Glomerular endothelial cell (primary cell): ENCODE results near the gene PARK7. TPM values are rescaled to one million over a fixed set of nuclear protein-coding genes. Genes with fewer than 3 reads are reported as not detected.

Source experiments
- total RNA-seq: library from RNA; depleted of rRNA; stranded (reverse); fragments of >200 nt; gene quantifications from 2 replicates; pipeline ENCODE4 v1.2.3, GENCODE V29; 2015

Gene PARK7
- total RNA-seq, 1 donor from 2014 or later: 197 TPM

Other genes starting within 250 kb of the PARK7 start
- 199 and 205 TPM in 2 replicates for gene VAMP3, start 190.4 kb upstream of the PARK7 start, total RNA-seq
- gene PER3, start 177.4 kb upstream of the PARK7 start, total RNA-seq: 2.1 and 4.8 TPM in 2 replicates
- gene UTS2, start 108.6 kb upstream of the PARK7 start, total RNA-seq: not detected in 2 replicates
- 2.5 and 6.7 TPM in 2 replicates for gene TNFRSF9, start 20.9 kb upstream of the PARK7 start, total RNA-seq
- 59.7 and 63.0 TPM in 2 replicates for gene ERRFI1, start 64.6 kb downstream of the PARK7 start, total RNA-seq